Vagina (tissue), 2 donors: ENCODE measurements around the gene CHPF.

Experiments
- CTCF ChIP-seq, 3 experiments: fragments of 450-650 bp in 2 of 3; fragments of 200-600 bp in 1 of 3; sonication (generic) in 1 of 3; IDR thresholded peaks; one replicate each; pipeline ENCODE4 v1.5.1; 2017 to 2019; ENCODE audit warnings: antibody characterized with exemption in 3 of 3, mild to moderate bottlenecking in 2 of 3, moderate library complexity in 2 of 3
- POLR2A ChIP-seq, 2 donors: fragments of 450-650 bp; IDR thresholded peaks; one replicate each; pipeline ENCODE4 v1.6.1; 2017; ENCODE audit warnings: antibody characterized with exemption in 2 of 2, mild to moderate bottlenecking in 2 of 2, moderate library complexity in 2 of 2
- POLR2AphosphoS5 ChIP-seq, 2 donors: sonication (generic); formaldehyde crosslinking; IDR thresholded peaks; one replicate each; pipeline ENCODE4 v1.9.0; 2017; ENCODE audit warnings: antibody characterized with exemption in 2 of 2, mild to moderate bottlenecking in 2 of 2, low read depth in 1 of 2; ENCODE audit not compliant: insufficient read depth in 1 of 2

GRCh38 chr2:219556413-219556812 lies 12.8 kb upstream of the CHPF start:
- no peak for TF ChIP-seq CTCF (IDR thresholded peaks at IDR 0.05)
- TF ChIP-seq POLR2A (IDR thresholded peaks at IDR 0.05): no peak
- TF ChIP-seq POLR2AphosphoS5 (IDR thresholded peaks at IDR 0.05; ENCODE audit: insufficient read depth in 1 of 2, low read depth in 1 of 2): no peak
